GM12878 (cell line): ENCODE data around the gene UQCRFS1.

Experiments
- CTCF ChIP-seq, 3 experiments: IDR thresholded peaks in 2 of 3; conservative IDR thresholded peaks in 1 of 3; 2 replicates each; pipeline ENCODE4 v1.5.1; 2011; ENCODE audit warnings: low read depth in 3 of 3, low read length in 3 of 3, mild to moderate bottlenecking in 3 of 3, control low read depth in 2 of 3, moderate library complexity in 2 of 3, inconsistent platforms in 1 of 3, mixed read lengths in 1 of 3; ENCODE audit not compliant: control insufficient read depth in 2 of 3, insufficient read depth in 1 of 3; ENCODE audit errors: extremely low read depth in 1 of 3
- ESRRA ChIP-seq: IDR thresholded peaks from 2 replicates; pipeline ENCODE4 v1.6.1; 2012; ENCODE audit warnings: mild to moderate bottlenecking, low read length, improper control_type of control experiment
- MXI1 ChIP-seq: fragments of 150-350 bp; IDR thresholded peaks from 2 replicates; pipeline ENCODE4 v1.6.1; 2011; ENCODE audit warnings: low read depth, mild to moderate bottlenecking, inconsistent platforms, low read length, improper control_type of control experiment
- TF ChIP-seq, protein P1 (sequence below): IDR thresholded peaks from 2 replicates; pipeline ENCODE4 v1.6.1; 2011; ENCODE audit warnings: low read depth, mild to moderate bottlenecking, low read length, moderate library complexity, borderline replicate concordance; ENCODE audit errors: extremely low read depth

- TF ChIP-seq, protein P1, sequence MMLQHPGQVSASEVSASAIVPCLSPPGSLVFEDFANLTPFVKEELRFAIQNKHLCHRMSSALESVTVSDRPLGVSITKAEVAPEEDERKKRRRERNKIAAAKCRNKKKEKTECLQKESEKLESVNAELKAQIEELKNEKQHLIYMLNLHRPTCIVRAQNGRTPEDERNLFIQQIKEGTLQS: no peak
- no peak for TF ChIP-seq ESRRA
- TF ChIP-seq MXI1: no peak
- TF ChIP-seq CTCF (IDR thresholded peaks at IDR 0.05 in 2 of 3, conservative IDR thresholded peaks at IDR 0.05 in 1 of 3; ENCODE audit: control insufficient read depth in 2 of 3, extremely low read depth in 1 of 3, insufficient read depth in 1 of 3, low read depth in 3 of 3, low read length in 3 of 3): no peak
Measured at GRCh38 chr19:29212356-29212647, 649 bp downstream of the UQCRFS1 start.
